ENCODE measurements around the gene ATP6V0D1.
A peak's percentile ranks its signal among the peaks of the same experiment; 100 is the strongest.

Gene ATP6V0D1

DNA sequence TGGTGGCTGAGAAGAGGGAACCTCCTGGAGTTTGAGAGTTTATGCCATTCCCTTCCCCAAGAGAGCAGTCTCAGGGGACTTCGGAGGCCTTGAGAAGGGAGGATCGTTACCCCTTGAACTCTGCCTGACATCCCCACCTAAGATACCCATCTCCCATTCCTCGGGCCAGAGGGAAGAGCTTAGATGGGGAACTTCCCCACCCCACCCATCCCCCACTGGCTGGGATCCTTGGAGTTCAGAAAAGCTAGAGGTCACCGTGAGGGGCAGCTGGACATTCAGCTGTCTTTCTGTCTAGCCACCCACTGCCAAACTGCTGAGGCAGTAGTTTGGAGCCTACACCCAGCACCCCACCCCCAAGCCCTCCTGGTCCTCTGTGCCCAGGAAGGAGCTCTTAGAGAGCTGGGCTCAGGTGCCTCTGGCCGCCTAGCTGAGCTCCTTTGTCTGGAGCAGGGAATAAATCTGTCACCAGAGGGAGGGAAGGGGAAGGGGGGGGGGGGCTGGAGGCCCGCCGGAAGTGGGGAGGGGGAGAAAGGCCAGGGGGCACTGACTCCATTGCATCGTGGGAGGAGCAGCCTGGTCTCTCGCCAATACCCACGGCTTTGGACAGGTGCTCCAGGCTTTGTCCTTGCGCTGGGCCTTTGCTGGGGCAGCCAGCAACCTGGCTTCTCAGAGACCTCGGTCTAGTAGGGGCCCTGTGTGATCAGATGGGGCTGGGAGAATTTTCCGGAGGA, 49.0 kb downstream of the ATP6V0D1 start:
- no peak for DNase-seq (ENCODE audit: extremely low spot score, insufficient read length, low read depth)
- no peak for FAIRE-seq

DNA sequence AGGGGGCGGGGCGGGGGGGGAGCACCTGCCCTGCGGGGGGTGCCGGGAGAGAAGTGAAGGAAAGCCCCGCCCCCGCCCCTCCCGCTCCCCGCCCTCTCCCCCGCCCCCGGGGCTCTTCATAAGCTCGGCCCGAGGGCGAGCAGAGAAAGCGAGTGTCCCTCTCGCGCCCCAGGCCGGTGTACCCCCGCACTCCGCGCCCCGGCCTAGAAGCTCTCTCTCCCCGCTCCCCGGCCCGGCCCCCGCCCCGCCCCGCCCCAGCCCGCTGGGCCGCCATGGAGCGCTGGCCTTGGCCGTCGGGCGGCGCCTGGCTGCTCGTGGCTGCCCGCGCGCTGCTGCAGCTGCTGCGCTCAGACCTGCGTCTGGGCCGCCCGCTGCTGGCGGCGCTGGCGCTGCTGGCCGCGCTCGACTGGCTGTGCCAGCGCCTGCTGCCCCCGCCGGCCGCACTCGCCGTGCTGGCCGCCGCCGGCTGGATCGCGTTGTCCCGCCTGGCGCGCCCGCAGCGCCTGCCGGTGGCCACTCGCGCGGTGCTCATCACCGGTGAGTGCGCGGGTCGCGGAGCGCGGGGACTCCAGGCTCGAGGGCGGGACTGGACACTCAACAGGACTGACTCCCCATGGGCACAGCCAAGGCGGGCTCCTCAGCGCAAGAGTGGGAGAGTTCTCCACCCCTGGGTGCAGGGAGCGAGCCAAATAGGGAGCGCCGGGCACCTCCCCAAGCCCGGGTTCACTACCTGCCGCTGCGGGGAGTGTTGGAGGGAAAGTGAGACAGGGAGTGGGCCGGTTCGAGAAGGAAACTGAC, 49.8 kb downstream of the ATP6V0D1 start, which contains the start of gene HSD11B2:
TSS of gene HSD11B2 (plus strand) at position 145 of the 798 bp plus-strand sequence. CDS start at position 273, 128 bp downstream.
- FAIRE-seq = no peak
- DNase-seq (ENCODE audit: extremely low spot score, insufficient read length, low read depth) = no peak

DNA sequence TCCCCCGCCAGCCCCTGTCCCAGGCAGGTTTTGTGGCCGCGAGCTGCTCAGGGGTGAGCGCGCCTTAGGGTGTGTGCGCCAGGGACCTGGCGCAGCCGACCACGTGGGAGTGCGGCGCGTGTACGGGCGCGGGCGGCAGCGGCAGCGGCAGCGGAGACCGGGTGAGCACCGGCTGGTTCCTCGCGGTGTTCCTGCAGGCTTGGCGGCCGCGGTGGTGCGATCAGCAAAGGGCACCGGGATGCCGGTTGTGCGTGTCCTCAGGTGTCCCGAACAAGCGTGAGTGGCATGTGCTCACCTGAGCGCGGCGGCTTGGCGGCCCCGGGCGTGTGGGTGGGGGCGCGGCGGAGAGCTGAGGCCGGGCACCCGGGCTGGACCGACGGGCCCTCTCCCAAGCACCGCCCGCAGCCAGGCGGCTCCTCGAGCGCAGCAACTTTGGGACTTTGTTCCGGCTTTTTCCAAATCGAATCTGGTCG, 50.4 kb downstream of the ATP6V0D1 start:
- FAIRE-seq = no peak
- DNase-seq (ENCODE audit: extremely low spot score, insufficient read length, low read depth) = no peak

DNA sequence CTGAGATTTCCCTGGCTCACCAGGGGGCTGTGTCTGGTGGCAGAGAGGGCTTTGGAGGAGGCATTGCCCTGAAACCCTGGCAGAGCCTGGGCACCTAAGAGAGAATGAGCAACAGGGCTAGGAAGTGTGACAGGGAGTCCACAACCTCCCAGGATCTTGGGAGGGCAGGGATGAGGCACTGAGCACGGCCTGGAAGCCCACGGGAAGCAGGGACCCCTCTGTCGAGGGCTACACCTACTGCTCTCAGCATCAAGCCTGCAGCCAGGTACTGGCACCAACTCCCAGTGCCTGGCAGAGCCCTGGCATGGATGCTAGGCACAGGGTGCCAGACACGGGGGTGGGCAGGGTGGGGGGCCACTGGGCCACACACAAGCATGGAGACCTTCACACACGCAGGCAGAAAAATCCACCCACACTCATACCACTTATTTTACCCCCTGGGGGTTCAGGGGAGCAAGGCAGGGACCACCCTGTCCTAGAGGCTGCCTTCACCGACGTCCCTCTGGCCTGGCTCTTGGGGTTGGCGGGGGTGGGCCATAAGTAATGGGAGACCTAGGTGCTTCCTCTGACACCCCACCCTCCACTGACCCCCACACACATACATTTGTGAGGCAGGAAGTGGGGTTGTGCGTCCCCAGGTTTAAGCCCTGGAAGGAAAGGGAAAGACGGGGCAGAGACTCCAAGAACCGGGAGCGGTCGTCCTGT, 51.0 kb downstream of the ATP6V0D1 start:
- no peak for DNase-seq (ENCODE audit: extremely low spot score, insufficient read length, low read depth)
- no peak for FAIRE-seq

DNA sequence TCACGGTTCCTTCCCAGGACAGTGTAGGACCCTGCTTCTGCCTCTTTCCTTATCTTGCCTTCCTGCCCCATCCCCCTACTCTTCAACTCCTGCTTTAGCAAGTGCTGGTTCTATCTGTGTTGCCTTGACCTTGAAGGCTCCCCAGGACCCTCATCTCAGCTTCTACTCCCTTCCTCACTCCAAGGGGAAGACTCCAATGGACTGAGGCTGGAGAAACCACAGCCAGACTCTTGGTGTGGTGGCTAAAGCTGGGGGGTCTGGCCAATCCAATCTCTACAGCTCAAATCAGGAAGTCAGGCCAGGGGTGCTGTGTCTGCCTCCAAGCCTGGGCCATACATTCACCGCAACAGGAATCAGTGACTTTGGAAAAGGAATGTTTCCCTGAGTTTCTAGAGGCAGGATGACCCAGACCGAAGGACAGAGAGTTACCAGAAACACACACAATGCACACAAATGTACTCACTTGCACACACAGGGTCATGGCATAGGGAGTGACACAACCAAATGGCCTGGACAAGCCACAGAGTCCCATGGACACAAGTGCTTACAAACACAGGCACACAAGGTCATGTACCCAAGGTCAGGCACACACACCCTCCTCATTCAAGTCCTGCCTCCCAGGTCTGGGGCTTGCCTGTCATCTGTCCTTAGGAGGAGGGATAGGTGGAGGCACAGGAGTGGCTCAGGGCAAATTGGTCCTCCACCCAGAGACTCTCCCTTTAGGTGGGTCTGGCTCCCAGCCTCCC, 51.7 kb downstream of the ATP6V0D1 start:
- FAIRE-seq = no peak
- DNase-seq (ENCODE audit: extremely low spot score, insufficient read length, low read depth) = no peak

DNA sequence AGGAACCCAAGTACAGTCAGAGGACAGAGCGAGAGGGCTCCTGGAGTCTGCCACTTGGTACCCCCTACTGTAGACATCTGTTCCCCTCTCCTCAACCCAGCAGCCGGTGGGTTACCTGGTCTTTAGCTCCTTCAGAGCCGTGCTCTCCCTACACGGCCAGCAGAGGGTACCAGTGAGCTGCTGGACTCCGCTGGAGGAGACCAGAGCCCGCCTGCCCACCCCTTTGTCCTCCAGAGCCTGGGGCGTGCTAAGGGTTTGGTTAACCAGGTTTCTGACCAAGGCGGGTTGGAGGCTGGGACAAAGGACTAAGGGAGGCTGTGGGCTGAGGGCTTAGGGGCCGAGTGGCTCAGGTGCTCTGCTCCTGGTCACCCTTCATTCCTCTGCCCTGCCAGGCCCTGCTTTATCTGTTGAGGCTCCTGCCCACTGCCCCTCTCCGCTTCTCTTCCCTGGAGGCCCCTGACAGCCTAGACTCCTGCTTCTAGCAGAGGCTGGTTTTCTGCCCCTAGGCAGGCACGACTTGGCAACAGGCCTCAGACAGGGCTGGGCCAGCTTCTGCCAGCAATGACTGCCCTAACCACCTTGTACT, 52.7 kb downstream of the ATP6V0D1 start:
- peak; percentile 36 for FAIRE-seq
- DNase-seq (ENCODE audit: extremely low spot score, insufficient read length, low read depth) = peak; percentile 52

DNA sequence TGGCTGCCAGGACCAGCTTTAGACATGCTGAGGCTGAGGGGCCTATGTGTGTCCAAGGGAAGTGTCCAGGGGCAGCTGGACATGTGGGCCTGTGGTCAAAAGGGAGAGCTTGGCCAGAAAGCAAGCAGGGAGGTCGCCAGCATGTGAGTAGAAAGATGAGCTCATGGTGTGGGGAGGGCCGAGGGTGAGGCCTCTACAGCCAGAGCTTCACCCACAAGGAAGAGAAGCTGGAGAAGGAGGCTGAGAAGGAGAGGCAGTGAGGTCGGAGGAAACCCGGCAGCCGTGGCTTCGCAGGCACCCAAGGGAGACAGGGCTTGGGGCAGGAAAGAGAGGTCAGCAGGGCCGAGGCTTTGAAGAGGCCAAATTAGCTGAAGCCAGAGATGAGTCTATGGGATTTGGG, 54.0 kb downstream of the ATP6V0D1 start:
- DNase-seq (ENCODE audit: extremely low spot score, insufficient read length, low read depth) (no peak), FAIRE-seq (no peak)

DNA sequence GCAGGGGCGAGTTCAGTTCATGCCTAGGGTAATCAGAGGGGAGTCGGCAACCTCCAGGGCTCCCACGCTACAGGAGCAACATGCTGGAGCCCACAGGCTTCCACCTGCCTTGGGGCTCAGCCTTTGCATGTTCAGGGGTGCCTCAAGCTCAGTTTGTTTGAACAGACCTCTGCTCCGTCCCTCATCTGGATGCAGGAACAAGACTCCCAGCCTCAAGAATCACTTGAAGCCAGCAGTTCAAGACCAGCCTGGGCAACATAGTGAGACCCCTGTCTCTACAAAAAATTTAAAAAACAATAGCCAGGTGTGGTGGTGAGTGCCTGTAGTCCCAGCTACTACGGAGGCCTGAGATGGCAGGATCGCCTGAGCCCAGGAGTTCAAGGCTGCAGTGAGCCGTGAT, 54.9 kb downstream of the ATP6V0D1 start:
- DNase-seq (ENCODE audit: extremely low spot score, insufficient read length, low read depth) = no peak
- FAIRE-seq = no peak

DNA sequence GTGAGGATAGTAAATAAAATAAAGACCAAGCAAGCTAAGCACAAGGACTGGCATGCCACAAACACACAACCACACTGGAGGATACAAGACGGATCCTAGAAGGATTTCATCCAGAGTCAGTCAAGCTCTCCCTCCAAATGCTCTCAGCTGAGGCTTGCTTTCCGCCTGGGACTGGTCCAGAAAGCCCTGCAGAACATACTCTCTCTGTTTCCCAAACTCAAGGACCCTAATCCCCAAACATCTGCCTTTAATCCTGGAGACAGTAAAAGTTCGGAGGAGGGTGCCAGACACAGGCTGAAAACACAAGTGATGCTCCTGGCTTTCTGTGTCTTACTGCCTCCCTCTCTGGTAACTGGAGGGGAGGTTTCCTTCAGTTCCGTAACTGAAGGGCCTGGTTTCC, 55.4 kb downstream of the ATP6V0D1 start:
- FAIRE-seq = no peak
- no peak for DNase-seq (ENCODE audit: extremely low spot score, insufficient read length, low read depth)

DNA sequence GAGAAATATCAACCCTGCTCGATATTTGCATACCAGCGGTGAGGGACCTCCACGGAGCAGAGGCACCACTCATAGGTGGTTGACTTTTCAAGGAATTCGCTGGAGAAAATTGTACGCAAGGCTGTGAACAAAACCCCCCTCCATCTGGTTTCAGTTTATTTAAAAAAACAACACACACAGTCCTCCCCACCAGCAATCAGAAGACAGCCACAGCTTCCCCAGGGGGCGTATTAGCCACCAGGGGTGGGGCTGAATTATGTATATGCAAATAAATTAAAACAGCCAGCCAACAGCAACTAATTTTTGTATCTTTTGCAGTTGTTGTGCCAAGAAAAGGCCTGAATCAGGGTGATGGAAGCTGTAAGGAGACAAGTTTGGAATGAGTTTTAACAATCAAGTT, 55.9 kb downstream of the ATP6V0D1 start:
- DNase-seq (ENCODE audit: extremely low spot score, insufficient read length, low read depth) = no peak
- no peak for FAIRE-seq

DNA sequence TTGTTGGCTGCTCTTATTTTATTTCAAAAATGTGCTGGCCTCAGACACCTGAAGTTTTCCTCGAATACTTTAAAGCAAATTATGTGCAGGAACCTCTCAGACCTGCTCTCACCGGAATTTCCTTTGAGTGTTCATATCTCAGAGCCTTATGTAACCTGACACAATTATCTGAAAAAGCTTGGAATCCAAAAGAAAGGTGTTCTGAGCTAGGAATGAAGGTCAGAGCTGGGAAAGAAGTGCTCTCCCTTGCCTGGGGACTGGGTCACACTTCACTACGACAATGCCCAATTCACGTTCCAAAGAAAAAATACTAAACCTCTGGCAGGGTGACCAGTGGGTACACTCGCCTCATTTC, 56.7 kb downstream of the ATP6V0D1 start:
- no peak for FAIRE-seq

DNA sequence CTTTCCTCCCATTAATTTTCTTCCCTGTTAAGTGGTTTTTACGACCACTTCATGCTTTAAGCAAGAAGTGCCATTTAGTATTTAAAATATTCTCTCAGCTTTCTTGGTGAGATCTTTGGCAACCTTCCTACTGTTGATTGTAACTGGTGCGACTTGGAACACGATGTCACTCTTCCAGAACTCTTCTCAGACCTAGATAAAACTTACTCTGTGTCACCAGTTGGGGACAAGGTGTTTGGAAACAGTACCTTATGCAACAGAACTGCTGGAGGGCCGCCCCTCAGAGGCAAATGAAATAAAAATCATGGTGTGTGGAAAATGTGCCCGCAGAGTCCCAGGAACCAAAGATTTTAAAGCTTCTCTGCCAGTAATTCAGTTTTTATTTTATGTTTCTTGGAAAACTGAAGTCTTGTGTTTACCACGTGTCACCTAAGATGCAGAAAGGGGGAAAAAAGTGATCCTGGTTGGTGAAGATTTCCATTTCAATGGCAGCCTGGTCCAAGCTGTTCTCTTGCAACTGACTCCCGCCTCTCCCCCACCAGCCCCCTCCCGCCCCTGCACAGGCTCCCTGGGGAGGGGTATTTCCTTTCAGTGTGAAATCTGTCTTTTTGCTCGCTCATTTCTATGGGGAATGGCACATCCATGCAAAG, 57.2 kb downstream of the ATP6V0D1 start:
- FAIRE-seq (no peak), DNase-seq (ENCODE audit: extremely low spot score, insufficient read length, low read depth) (no peak)

More for the DNA sequence above, 56.7 kb downstream of the ATP6V0D1 start:
- no peak for DNase-seq (ENCODE audit: extremely low spot score, insufficient read length, low read depth)

DNA sequence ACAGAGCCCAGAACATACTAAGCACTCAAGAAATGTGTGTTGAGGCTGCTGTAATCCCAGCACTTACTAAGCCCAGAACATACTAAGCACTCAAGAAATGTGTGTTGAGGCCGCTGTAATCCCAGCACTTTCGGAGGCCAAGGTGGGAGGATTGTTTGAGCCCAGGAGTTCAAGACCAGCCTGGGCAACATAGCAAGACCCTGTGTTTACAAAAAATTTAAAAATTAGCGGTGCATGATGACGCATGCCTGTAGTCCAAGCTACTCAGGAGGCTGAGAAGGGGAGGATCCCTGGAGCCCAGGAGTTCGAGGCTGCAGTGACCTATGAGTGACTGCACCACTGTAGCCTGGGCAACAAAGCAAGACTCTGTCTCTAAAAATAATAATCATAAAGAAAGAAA, 57.9 kb downstream of the ATP6V0D1 start:
- no peak for DNase-seq (ENCODE audit: extremely low spot score, insufficient read length, low read depth)
- FAIRE-seq = no peak

DNA sequence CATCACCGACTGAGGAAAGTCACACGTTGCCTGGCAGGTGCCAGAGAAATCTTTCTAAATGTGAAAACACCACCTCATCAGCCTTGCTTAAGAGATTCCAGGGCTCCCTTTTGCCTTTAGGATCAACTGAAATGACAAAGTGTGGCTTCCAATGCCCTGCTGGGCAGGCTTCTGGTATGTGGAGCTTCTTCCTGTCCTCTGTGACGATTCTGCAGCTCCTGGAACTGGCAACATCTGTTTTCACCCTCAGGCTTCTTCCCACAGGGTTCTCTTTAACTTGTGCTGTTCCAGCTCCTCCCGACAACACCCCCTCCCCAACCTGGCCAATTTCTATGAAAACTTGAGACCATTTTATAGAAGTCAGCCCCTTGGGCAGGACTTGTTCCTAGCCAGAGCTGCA, 59.9 kb downstream of the ATP6V0D1 start:
- FAIRE-seq (no peak), DNase-seq (ENCODE audit: extremely low spot score, insufficient read length, low read depth) (no peak)

DNA sequence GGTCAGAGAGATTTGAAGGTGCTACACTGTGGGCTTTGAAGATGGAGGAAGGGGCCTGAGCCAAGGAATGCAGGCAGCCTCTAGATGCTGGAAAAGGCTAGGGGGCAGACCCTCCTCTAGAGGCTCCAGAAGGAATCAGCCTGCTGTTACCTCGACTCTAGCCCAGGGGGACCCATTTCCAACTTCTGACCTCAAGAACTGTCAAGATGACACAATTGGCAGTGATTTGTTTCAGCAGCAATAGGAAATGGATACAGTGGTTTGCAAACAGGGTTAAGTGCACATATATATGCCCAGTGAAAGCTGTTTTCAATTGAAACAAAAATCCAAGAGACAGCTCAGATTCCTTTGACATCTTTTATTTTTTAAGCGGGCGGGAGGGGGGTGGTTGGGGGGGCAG, 61.0 kb downstream of the ATP6V0D1 start:
- FAIRE-seq (no peak), DNase-seq (ENCODE audit: extremely low spot score, insufficient read length, low read depth) (no peak)

DNA sequence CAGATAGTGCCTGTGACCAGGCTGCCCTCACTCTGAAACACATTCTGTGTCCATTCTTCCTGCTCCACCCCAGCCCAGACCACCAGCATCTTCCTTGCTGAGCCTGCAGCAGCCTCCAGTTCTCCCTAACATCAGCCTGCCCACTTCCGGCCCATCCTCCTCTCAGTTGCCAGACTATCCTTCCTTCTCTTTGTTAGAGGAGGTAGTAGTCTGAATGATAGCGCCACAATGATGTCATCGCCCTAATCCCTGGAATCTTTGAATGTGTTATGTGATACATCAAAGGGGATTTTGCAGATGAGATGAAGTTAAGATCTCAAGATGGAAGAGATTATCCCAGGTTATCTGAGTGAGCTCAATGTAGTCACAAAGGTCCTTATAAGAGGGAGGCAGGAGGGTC, 61.5 kb downstream of the ATP6V0D1 start:
- FAIRE-seq = no peak
- no peak for DNase-seq (ENCODE audit: extremely low spot score, insufficient read length, low read depth)

DNA sequence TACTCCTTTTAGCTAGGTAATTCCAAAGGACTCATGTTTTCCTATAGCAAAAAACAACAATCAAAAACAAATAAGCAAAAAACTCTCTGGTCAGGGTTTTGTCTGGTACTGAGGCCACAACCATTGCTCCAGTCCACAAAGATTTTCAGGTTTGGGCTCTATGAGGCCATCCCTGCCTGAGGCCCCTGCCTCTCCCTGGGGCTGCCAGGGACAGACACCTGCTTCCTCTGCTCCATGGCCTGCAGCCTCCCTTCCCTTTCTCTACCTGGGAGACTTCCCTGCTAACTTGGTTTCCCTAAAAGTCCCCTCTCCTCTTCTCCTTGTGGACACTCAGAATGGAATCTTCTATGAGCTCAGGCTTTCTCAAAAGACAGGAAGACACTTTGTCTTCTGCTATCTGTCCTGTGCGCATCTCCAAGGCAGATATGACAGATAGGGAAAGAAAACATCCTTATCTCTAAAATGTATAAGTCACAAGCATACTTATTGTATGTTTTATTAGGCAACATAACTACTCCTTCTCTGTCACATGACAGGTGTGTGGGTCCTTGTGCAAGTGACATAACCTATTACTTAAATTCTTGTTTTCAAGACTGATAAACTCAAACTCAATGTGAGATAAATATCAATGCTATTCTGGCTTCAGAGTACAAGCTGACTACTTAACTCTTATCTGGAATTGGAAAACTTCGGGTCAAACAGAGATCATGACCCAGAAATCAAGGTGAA, 63.5 kb downstream of the ATP6V0D1 start:
- FAIRE-seq (no peak), DNase-seq (ENCODE audit: extremely low spot score, insufficient read length, low read depth) (no peak)

DNA sequence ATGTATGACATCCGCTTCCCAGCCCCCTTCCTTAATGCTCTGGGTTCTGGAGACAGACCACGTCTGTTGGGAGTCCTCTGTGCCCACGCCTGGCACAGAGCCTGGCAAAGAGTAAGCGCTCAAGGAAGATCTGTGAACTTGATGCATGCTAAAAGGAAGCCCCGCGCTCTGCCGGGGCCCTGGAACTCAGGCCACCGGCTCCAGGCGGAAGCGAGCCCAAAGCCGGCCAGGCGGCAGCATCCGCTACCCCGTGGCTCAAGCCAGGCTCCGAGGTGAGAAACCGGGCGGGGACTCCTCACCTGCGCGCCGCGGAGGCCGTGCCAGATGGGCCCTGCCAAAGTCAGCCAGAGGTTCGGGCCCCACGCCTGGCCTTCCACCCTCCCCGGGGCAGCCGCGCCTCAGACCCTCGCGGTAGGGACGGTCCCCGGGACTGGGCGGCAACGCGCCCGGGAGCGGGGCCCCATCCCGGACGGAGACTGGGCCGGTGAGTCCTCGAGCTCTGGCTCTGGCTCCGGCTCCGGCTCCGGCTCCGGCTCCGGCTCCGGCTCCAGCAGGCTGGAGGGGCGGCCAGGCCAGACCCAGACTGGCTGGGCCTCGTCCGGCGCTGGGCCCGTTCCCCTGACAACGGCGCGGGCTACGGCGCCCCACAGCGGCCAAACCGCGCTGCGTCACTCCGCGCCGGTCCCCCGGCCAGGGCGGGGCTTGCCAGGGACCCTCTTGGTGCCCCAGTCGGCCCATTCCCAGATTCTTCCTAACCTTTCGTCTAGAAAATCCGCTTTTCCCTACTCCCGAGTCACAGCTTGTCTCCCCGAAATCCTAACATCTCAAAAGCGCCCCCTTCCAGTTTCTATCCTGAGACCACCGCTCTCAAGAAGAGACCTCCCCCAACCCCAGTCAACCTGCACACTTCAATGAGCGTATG, 64.8 kb downstream of the ATP6V0D1 start, which contains the start of gene ZDHHC1:
TSS of gene ZDHHC1 (minus strand) at position 606 of the 922 bp plus-strand sequence. CDS start 8,702 bp downstream, outside the sequence.
- DNase-seq (ENCODE audit: extremely low spot score, insufficient read length, low read depth) = peak; percentile 75
- FAIRE-seq = no peak

All from GM18507 (cell line).